ENCODE results near the gene VWA2.

DNA sequence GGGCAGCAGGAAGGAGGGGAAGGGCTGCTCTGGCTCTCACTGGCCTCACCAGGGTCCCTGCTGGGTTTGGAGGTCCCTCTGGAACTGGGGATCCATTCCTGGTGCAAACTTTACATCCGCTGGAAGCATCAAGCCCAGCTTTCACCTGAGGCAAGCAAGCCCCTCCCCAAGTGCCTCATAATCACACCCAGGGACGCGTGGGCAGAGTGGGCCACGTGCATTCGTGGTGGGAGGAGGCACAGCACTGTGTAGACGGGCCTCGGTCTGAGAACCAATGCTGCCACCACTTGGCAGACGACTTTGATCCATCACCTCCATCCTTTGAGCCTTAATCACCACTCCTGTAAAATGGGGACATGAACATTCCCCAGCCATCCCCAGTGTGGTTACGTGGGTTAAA is 74.1 kb downstream of the VWA2 start:
- TF ChIP-seq, protein P1, sequence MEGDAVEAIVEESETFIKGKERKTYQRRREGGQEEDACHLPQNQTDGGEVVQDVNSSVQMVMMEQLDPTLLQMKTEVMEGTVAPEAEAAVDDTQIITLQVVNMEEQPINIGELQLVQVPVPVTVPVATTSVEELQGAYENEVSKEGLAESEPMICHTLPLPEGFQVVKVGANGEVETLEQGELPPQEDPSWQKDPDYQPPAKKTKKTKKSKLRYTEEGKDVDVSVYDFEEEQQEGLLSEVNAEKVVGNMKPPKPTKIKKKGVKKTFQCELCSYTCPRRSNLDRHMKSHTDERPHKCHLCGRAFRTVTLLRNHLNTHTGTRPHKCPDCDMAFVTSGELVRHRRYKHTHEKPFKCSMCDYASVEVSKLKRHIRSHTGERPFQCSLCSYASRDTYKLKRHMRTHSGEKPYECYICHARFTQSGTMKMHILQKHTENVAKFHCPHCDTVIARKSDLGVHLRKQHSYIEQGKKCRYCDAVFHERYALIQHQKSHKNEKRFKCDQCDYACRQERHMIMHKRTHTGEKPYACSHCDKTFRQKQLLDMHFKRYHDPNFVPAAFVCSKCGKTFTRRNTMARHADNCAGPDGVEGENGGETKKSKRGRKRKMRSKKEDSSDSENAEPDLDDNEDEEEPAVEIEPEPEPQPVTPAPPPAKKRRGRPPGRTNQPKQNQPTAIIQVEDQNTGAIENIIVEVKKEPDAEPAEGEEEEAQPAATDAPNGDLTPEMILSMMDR (IDR thresholded peaks at IDR 0.05): no peak
- no peak for TF ChIP-seq POLR2A (IDR thresholded peaks at IDR 0.05)
- no peak for TF ChIP-seq POLR2AphosphoS5 (IDR thresholded peaks at IDR 0.05)

All from prostate gland (tissue), 2 donors.